AG09319 (cell line): ENCODE measurements around the gene HDAC5.
"Not testable (repeated sequence)": the region's sequence is repeated elsewhere in the genome, so short reads cannot be mapped to it uniquely, and the experiment has no call there.

Source experiments
- DNase-seq: peaks from one replicate; pipeline ENCODE4 v3.0.0-alpha.2; 2010; ENCODE audit warnings: low read depth; ENCODE audit errors: extremely low read depth
- CTCF ChIP-seq: IDR thresholded peaks from 2 replicates; pipeline ENCODE4 v1.5.1; 2011; ENCODE audit warnings: low read depth, mild to moderate bottlenecking, inconsistent platforms, low read length, moderate library complexity

Gene HDAC5

GRCh38 chr17:44130693-44131349 lies 7.4 kb upstream of the HDAC5 start:
- no peak for TF ChIP-seq CTCF
- DNase-seq, result no peak

GRCh38 chr17:44128383-44128782 lies 4.9 kb upstream of the HDAC5 start:
- DNase-seq, result no peak
- TF ChIP-seq CTCF, result no peak

GRCh38 chr17:44124118-44124438 lies 637 bp upstream of the HDAC5 start:
- TF ChIP-seq CTCF, result no peak
- no peak for DNase-seq

GRCh38 chr17:44122816-44123355 lies 555 bp downstream of the HDAC5 start:
- TF ChIP-seq CTCF, result no peak
- DNase-seq, result no peak

GRCh38 chr17:44121997-44122815 lies 1.2 kb downstream of the HDAC5 start:
- DNase-seq, result no peak
- no peak for TF ChIP-seq CTCF

- DNase-seq, result no peak
- no peak for TF ChIP-seq CTCF
These were observed 2.4 kb downstream of the HDAC5 start for GRCh38 chr17:44120851-44121605.

- not testable (repeated sequence) for DNase-seq
These were observed 3.2 kb downstream of the HDAC5 start for GRCh38 chr17:44120281-44120680.
